Right ventricle myocardium inferior (tissue), 1 donor: Measurements from ENCODE around the gene ZRANB1. TPM values are rescaled to one million over a fixed set of nuclear protein-coding genes. Genes with fewer than 3 reads are reported as not detected.
A peak's percentile ranks its signal among the peaks of the same experiment; 100 is the strongest.

Source experiments
- ATAC-seq: fragments of 200-7000 bp; cut with Tn5 transposase; one replicate; pipeline ENCODE4 v1.9.1; 2020; ENCODE audit warnings: mild to moderate bottlenecking, moderate library complexity
- DNase-seq: peaks from one replicate; pipeline ENCODE4 v3.0.0; 2021; ENCODE audit errors: missing footprints
- intact Hi-C: fragments of 100-400 bp; cut with DNase I; formaldehyde crosslinking; loops from one replicate; pipeline ENCODE4 v1.11.0; 2022
- microRNA-seq: library from miRNA; unstranded; fragments of <30 nt; microRNA quantifications from one replicate; pipeline ENCODE4 v1.2.0, GENCODE V29; 2020
- total RNA-seq: library from RNA; stranded (reverse); fragmentation: NEBNext Ultra II Directional; extraction: Animal tissue kit (Norgen Biotek cat#: 25700); gene quantifications from one replicate; pipeline ENCODE4 v1.2.1, GENCODE V29; 2021
- donor health status: DM: no; HTN: yes; CAD: no; lungs with severe emphysema.

ZRANB1 gene
- total RNA-seq, 1 donor from 2014 or later, result 23.4 TPM

GRCh38 chr10:125037145-125037877 lies 95.4 kb downstream of the ZRANB1 start:
- ATAC-seq, result peak; percentile 23
- intact Hi-C loops, result loop anchor here (5.0 kb wide), 2 partner anchors 35 to 185 kb away; no protein-coding TSS in a partner anchor
- no peak for DNase-seq

Small RNA genes within 50 kb of the gene (microRNA-seq; reads per million reads assigned to microRNA genes)
- gene MIR4296, result not detected

Other genes with a start within 250 kb of the ZRANB1 start
- gene FAM53B, start 197.7 kb upstream of the ZRANB1 start, total RNA-seq, result 41.2 TPM
- gene EEF1AKMT2, start 150.2 kb upstream of the ZRANB1 start, total RNA-seq, result 11.4 TPM
- gene ABRAXAS2, start 140.3 kb upstream of the ZRANB1 start, total RNA-seq, result 12.6 TPM
- gene CTBP2, start 218.4 kb downstream of the ZRANB1 start, total RNA-seq, result 31.3 TPM